ENCODE data around the gene TSHZ1. TPM values are rescaled to one million over a fixed set of nuclear protein-coding genes. Genes with fewer than 3 reads are reported as not detected.

TSHZ1 gene
- total RNA-seq, 1 donor from 2014 or later: 24.6 TPM

- Histone ChIP-seq H3K9me3 (replicated peaks) (no peaks in the 10 kb centered on the region), H3K4me3 (no peak overlapping the region), H3K27ac (replicated peaks) (no peak overlapping the region), H3K4me1 (peaks cover 56% of the 10 kb centered on the region), H3K27me3 (ENCODE audit: low read depth) (no peaks in the 10 kb centered on the region), H3K36me3 (peaks cover 19% of the 10 kb centered on the region)
- DNase-seq: no peak
- TF ChIP-seq, protein P1, sequence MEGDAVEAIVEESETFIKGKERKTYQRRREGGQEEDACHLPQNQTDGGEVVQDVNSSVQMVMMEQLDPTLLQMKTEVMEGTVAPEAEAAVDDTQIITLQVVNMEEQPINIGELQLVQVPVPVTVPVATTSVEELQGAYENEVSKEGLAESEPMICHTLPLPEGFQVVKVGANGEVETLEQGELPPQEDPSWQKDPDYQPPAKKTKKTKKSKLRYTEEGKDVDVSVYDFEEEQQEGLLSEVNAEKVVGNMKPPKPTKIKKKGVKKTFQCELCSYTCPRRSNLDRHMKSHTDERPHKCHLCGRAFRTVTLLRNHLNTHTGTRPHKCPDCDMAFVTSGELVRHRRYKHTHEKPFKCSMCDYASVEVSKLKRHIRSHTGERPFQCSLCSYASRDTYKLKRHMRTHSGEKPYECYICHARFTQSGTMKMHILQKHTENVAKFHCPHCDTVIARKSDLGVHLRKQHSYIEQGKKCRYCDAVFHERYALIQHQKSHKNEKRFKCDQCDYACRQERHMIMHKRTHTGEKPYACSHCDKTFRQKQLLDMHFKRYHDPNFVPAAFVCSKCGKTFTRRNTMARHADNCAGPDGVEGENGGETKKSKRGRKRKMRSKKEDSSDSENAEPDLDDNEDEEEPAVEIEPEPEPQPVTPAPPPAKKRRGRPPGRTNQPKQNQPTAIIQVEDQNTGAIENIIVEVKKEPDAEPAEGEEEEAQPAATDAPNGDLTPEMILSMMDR (IDR thresholded peaks at IDR 0.05; ENCODE audit: borderline replicate concordance): no peak
- intact Hi-C loops (cut with micrococcal nuclease): no loop called here
Measured at GRCh38 chr18:75199327-75199726, 11.3 kb upstream of the TSHZ1 start.

- H3K4me3 ChIP-seq: no peak overlapping the region
- intact Hi-C loops (cut with micrococcal nuclease): no loop called here
- H3K27ac ChIP-seq (replicated peaks): no peak overlapping the region
- DNase-seq: no peak
- H3K27me3 ChIP-seq (ENCODE audit: low read depth): no peaks in the 10 kb centered on the region
- H3K4me1 ChIP-seq: peaks cover 64% of the 10 kb centered on the region
- TF ChIP-seq, protein P1 (IDR thresholded peaks at IDR 0.05; ENCODE audit: borderline replicate concordance): no peak
- no peaks in the 10 kb centered on the region for H3K9me3 ChIP-seq (replicated peaks)
- H3K36me3 ChIP-seq: peaks cover 19% of the 10 kb centered on the region
Measured at GRCh38 chr18:75200071-75200470, 10.5 kb upstream of the TSHZ1 start.

- TF ChIP-seq, protein P1 (IDR thresholded peaks at IDR 0.05; ENCODE audit: borderline replicate concordance): no peak
- intact Hi-C loops (cut with micrococcal nuclease): no loop called here
- Histone ChIP-seq H3K4me1 (peaks cover 70% of the 10 kb centered on the region), H3K27ac (replicated peaks) (no peak overlapping the region), H3K36me3 (peaks cover 19% of the 10 kb centered on the region), H3K9me3 (replicated peaks) (no peaks in the 10 kb centered on the region), H3K4me3 (no peak overlapping the region), H3K27me3 (ENCODE audit: low read depth) (no peaks in the 10 kb centered on the region)
- DNase-seq: no peak
Measured at GRCh38 chr18:75200605-75201280, 9.9 kb upstream of the TSHZ1 start.

GRCh38 chr18:75201282-75202270 lies 9.0 kb upstream of the TSHZ1 start:
- no peak for DNase-seq
- H3K4me1 ChIP-seq: peaks cover 79% of the 10 kb centered on the region
- no peak overlapping the region for H3K27ac ChIP-seq (replicated peaks)
- H3K9me3 ChIP-seq (replicated peaks): no peaks in the 10 kb centered on the region
- no peak overlapping the region for H3K4me3 ChIP-seq
- intact Hi-C loops (cut with micrococcal nuclease): no loop called here
- H3K27me3 ChIP-seq (ENCODE audit: low read depth): no peaks in the 10 kb centered on the region
- TF ChIP-seq, protein P1 (IDR thresholded peaks at IDR 0.05; ENCODE audit: borderline replicate concordance): no peak
- peaks cover 19% of the 10 kb centered on the region for H3K36me3 ChIP-seq

- Histone ChIP-seq H3K4me1 (peaks cover 86% of the 10 kb centered on the region), H3K27ac (replicated peaks) (peak overlapping the region; percentile 99), H3K4me3 (no peak overlapping the region), H3K27me3 (ENCODE audit: low read depth) (no peaks in the 10 kb centered on the region), H3K9me3 (replicated peaks) (no peaks in the 10 kb centered on the region), H3K36me3 (peaks cover 19% of the 10 kb centered on the region)
- TF ChIP-seq, protein P1 (IDR thresholded peaks at IDR 0.05; ENCODE audit: borderline replicate concordance): no peak
- intact Hi-C loops (cut with micrococcal nuclease): no loop called here
- no peak for DNase-seq
Measured at GRCh38 chr18:75202696-75203365, 7.8 kb upstream of the TSHZ1 start.

All from left ventricle myocardium inferior (tissue), 1 donor.